Kidney epithelial cell (primary cell): Measurements from ENCODE around the gene DERL3. TPM values are rescaled to one million over a fixed set of nuclear protein-coding genes. Genes with fewer than 3 reads are reported as not detected.

Source experiments
- DNase-seq: peaks from one replicate; pipeline ENCODE4 v3.0.0-alpha.2; 2010; ENCODE audit warnings: low read depth
- H3K27me3 ChIP-seq: 2 replicates; pipeline ENCODE4 v1.6.0; 2011; ENCODE audit warnings: low read length; ENCODE audit not compliant: control insufficient read depth, insufficient read depth
- H3K36me3 ChIP-seq: 2 replicates; pipeline ENCODE4 v1.5.1; 2011; ENCODE audit warnings: low read length; ENCODE audit not compliant: control insufficient read depth, insufficient read depth
- H3K4me3 ChIP-seq: 2 replicates; pipeline ENCODE4 v1.5.1; 2011; ENCODE audit warnings: low read depth, mild to moderate bottlenecking, control low read depth, low read length
- CTCF ChIP-seq: IDR thresholded peaks from 2 replicates; pipeline ENCODE4 v1.5.1; 2011; ENCODE audit warnings: mild to moderate bottlenecking, moderate library complexity, low read length, control low read depth, inconsistent platforms; ENCODE audit not compliant: insufficient read depth, poor library complexity, severe bottlenecking
- total RNA-seq: library from RNA; depleted of rRNA; stranded (reverse); fragments of >200 nt; gene quantifications from 2 replicates; pipeline ENCODE4 v1.2.3, GENCODE V29; 2015

Gene DERL3
- total RNA-seq, 1 donor from 2014 or later: 0.54 TPM

- Histone ChIP-seq H3K27me3 (no peaks in the 10 kb centered on the region), H3K4me3 (no peak overlapping the region), H3K36me3 (peaks cover 5% of the 10 kb centered on the region)
- DNase-seq: no peak
- no peak for TF ChIP-seq CTCF
These were observed 35.6 kb downstream of the DERL3 start for GRCh38 chr22:23803001-23803819.

GRCh38 chr22:23801886-23802377 is 36.9 kb downstream of the DERL3 start:
- Histone ChIP-seq H3K36me3 (peaks cover 5% of the 10 kb centered on the region), H3K4me3 (no peak overlapping the region), H3K27me3 (no peaks in the 10 kb centered on the region)
- DNase-seq: no peak
- no peak for TF ChIP-seq CTCF

GRCh38 chr22:23801238-23801821 is 37.5 kb downstream of the DERL3 start:
- Histone ChIP-seq H3K4me3 (no peak overlapping the region), H3K36me3 (peaks cover 6% of the 10 kb centered on the region), H3K27me3 (no peaks in the 10 kb centered on the region)
- no peak for DNase-seq
- TF ChIP-seq CTCF: no peak

- DNase-seq: no peak
- Histone ChIP-seq H3K4me3 (no peak overlapping the region), H3K27me3 (no peaks in the 10 kb centered on the region), H3K36me3 (peaks cover 4% of the 10 kb centered on the region)
- no peak for TF ChIP-seq CTCF
These were observed 38.2 kb downstream of the DERL3 start for GRCh38 chr22:23800297-23801237.

- H3K4me3 ChIP-seq: no peak overlapping the region
- no peak for DNase-seq
- no peak for TF ChIP-seq CTCF
- H3K36me3 ChIP-seq: peaks cover 5% of the 10 kb centered on the region
- no peaks in the 10 kb centered on the region for H3K27me3 ChIP-seq
These were observed 42.3 kb downstream of the DERL3 start for GRCh38 chr22:23796461-23796860.
